BJ (cell line): Measurements from ENCODE around the gene USP6NL. TPM values are rescaled to one million over a fixed set of nuclear protein-coding genes. Genes with fewer than 3 reads are reported as not detected.

Experiments used
- CTCF ChIA-PET: fragments of 350-600 bp; formaldehyde crosslinking; extraction: SDS; loops from one replicate; lab custom pipeline; 2021; ENCODE audit warnings: antibody characterized with exemption, inconsistent platforms; lab: Yijun Ruan, JAX
- POLR2A ChIA-PET: fragments of 300-600 bp; sonication (Branson Sonifier 250); formaldehyde crosslinking; extraction: SDS; loops from one replicate; lab custom pipeline; 2021; ENCODE audit warnings: antibody characterized with exemption; lab: Charles Lee
- DNase-seq: peaks from one replicate; pipeline ENCODE4 v3.0.0-alpha.2; 2011; ENCODE audit warnings: low read depth
- H3K27me3 ChIP-seq: 2 replicates; pipeline ENCODE4 v1.6.0; 2011; ENCODE audit warnings: low read length; ENCODE audit not compliant: control insufficient read depth, insufficient read depth
- H3K36me3 ChIP-seq: 2 replicates; pipeline ENCODE4 v1.5.1; 2011; ENCODE audit warnings: low read length; ENCODE audit not compliant: control insufficient read depth, insufficient read depth
- H3K4me3 ChIP-seq: 2 replicates; pipeline ENCODE4 v1.5.1; 2011; ENCODE audit warnings: low read depth, mild to moderate bottlenecking, control low read depth, low read length
- polyA plus RNA-seq: library from polyadenylated mRNA; depleted of rRNA; stranded (reverse); fragments of >200 nt; gene quantifications from 2 replicates; pipeline ENCODE4 v1.2.3, GENCODE V29; 2011
- TF ChIP-seq, protein P1 (sequence below): IDR thresholded peaks from 2 replicates; pipeline ENCODE4 v1.5.1; 2011; ENCODE audit warnings: low read depth, mild to moderate bottlenecking, control low read depth, inconsistent platforms, low read length, moderate library complexity; ENCODE audit not compliant: insufficient read depth

The USP6NL gene
- polyA plus RNA-seq, 1 experiment = 7.7 TPM

DNA sequence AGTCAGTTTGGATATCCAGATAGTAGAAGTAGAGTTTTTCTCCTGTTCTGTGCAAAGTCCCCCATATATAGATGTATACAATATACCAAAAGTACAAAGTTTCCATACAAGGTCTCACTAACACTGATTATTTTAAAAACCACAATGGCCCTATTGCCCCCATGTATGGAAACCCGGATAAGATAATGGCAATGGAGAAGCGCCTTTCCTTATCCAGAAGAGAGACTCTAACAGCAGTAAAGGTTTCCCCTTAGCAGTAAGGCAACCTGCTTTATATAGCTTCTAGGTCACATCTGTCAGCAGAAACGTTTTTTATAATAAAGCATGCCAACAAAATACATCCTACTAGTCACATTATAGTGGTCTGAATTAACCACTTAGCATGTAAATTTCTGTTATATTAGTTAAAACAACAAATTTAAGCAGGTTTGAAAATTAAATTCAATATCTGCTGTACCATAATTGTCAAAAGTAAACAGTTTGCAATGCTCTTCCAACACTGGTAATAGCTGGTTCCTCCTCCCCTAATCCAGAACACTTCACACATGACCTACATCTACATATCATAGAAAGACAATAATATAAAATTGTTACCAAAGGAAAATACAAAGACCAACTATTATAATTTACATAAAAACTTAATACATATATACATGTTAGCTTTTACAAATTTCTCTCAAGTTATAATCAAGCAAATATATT, 22.4 kb downstream of the USP6NL start:
- ChIA-PET CTCF (interaction anchor here (1.2 kb wide), 1 partner anchor 9 kb away, joined by 3 read pairs; no protein-coding TSS in a partner anchor), POLR2A (interaction anchor here (0.6 kb wide), 1 partner anchor 693 kb away, joined by 6 read pairs; no protein-coding TSS in a partner anchor)

GRCh38 chr10:11587722-11588259, 23.7 kb downstream of the USP6NL start:
- Histone ChIP-seq H3K36me3 (no peaks in the 10 kb centered on the region), H3K4me3 (no peak overlapping the region), H3K27me3 (no peaks in the 10 kb centered on the region)
- POLR2A ChIA-PET = no interaction called here
- DNase-seq = no peak
- TF ChIP-seq, protein P1, sequence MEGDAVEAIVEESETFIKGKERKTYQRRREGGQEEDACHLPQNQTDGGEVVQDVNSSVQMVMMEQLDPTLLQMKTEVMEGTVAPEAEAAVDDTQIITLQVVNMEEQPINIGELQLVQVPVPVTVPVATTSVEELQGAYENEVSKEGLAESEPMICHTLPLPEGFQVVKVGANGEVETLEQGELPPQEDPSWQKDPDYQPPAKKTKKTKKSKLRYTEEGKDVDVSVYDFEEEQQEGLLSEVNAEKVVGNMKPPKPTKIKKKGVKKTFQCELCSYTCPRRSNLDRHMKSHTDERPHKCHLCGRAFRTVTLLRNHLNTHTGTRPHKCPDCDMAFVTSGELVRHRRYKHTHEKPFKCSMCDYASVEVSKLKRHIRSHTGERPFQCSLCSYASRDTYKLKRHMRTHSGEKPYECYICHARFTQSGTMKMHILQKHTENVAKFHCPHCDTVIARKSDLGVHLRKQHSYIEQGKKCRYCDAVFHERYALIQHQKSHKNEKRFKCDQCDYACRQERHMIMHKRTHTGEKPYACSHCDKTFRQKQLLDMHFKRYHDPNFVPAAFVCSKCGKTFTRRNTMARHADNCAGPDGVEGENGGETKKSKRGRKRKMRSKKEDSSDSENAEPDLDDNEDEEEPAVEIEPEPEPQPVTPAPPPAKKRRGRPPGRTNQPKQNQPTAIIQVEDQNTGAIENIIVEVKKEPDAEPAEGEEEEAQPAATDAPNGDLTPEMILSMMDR = no peak
- CTCF ChIA-PET = interaction anchor here (0.8 kb wide), 1 partner anchor 9 kb away, joined by 4 read pairs; no protein-coding TSS in a partner anchor

More for the DNA sequence above, 22.4 kb downstream of the USP6NL start:
- Histone ChIP-seq H3K36me3 (no peaks in the 10 kb centered on the region), H3K27me3 (no peaks in the 10 kb centered on the region), H3K4me3 (no peak overlapping the region)
- TF ChIP-seq, protein P1 = no peak
- DNase-seq = no peak

DNA sequence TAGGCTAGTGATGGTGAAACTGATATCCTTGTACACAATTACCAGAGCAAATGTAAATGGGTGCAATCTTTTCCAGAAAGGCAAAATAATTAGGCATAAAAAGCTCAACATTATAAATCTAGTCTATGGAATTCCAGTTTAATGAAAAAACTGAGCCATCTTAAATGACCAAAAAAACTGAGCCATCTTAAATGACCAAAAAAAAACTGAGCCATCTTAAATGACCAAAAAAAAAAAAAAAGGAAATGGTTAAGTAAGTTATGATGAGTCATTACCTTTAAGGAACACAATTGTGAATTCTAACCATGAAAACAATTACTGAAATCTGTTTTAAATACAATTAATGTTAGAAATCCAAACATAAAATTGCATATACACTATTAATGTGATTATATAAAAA, 25.3 kb downstream of the USP6NL start:
- no peak for DNase-seq
- Histone ChIP-seq H3K27me3 (no peaks in the 10 kb centered on the region), H3K4me3 (no peak overlapping the region), H3K36me3 (no peaks in the 10 kb centered on the region)
- TF ChIP-seq, protein P1 = no peak
- ChIA-PET POLR2A (no interaction called here), CTCF (no interaction called here)

DNA sequence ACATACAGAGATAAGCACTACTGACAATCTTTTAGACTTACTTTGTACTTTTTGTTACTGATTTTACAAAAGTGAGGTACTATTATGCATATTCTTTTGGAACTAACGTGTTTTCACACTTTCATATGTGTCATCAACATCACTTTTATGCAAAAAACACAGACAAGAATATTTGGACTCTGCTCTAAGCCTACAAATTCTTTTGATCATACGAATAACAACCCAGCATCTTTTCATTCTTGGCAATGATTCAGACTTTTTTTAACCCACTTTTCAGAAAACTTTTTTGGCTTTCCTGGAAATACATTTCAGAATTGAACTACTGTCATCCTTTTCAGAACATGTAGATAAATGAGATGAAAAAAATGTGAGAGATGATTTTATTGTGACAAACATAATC, 30.2 kb downstream of the USP6NL start:
- DNase-seq = no peak
- Histone ChIP-seq H3K4me3 (no peak overlapping the region), H3K36me3 (no peaks in the 10 kb centered on the region), H3K27me3 (no peaks in the 10 kb centered on the region)
- POLR2A ChIA-PET = no interaction called here
- CTCF ChIA-PET = no interaction called here
- TF ChIP-seq, protein P1 = no peak

DNA sequence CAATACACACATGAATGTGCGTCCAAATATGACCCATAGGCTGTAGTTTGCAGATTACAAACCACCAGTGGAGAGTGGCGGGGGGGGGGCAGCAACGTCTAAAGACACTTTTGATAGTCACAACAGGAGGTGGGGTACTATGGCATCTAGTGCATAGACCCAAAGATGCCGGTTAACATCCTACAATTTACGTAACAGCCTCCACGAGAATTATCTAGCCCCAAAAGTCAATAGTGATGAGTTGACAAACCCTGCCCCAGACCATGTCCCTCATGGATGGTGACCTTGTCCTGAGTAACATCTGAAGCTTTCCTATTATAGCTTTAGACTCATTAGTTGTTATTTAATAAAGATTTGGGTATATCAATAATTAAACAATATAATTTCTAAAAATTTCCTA, 31.6 kb downstream of the USP6NL start:
- no peak for DNase-seq
- Histone ChIP-seq H3K27me3 (no peaks in the 10 kb centered on the region), H3K4me3 (no peak overlapping the region), H3K36me3 (no peaks in the 10 kb centered on the region)
- POLR2A ChIA-PET = interaction anchor here (0.6 kb wide), 1 partner anchor 1744 kb away, joined by 4 read pairs; no protein-coding TSS in a partner anchor
- CTCF ChIA-PET = interaction anchor here (1.2 to 2.5 kb wide), 2 partner anchors 9 to 10 kb away, joined by 3 to 7 read pairs; no protein-coding TSS in a partner anchor
- TF ChIP-seq, protein P1 = no peak
